Uterus (tissue), 4 donors: ENCODE data around the gene FASN. TPM values are rescaled to one million over a fixed set of nuclear protein-coding genes. Genes with fewer than 3 reads are reported as not detected.
A peak's percentile ranks its signal among the peaks of the same experiment; 100 is the strongest.

Experiments
- DNase-seq, 2 donors: peaks; one replicate each; pipeline ENCODE4 v3.0.0-alpha.2; 2019 to 2020
- H3K27ac ChIP-seq, 2 donors: fragments of 200-600 bp; sonication (generic); 1 replicate in 1 of 2; 2 replicates in 1 of 2; pipeline ENCODE4 v1.5.1; 2016 to 2018
- H3K27me3 ChIP-seq, 2 donors: fragments of 200-600 bp; sonication (generic); one replicate each; pipeline ENCODE4 v1.5.1; 2018 to 2019; ENCODE audit warnings: control low read depth in 1 of 2
- H3K36me3 ChIP-seq, 2 donors: fragments of 200-600 bp; sonication (generic); one replicate each; pipeline ENCODE4 v1.5.1; 2019; ENCODE audit warnings: control low read depth in 1 of 2
- H3K4me1 ChIP-seq, 2 donors: fragments of 200-600 bp; sonication (generic); one replicate each; pipeline ENCODE4 v1.5.1; 2018 to 2019; ENCODE audit warnings: control low read depth in 1 of 2
- H3K4me3 ChIP-seq, 2 donors: fragments of 200-600 bp; sonication (generic); 1 replicate in 1 of 2; 2 replicates in 1 of 2; pipeline ENCODE4 v1.5.1; 2018 to 2019; ENCODE audit warnings: mild to moderate bottlenecking in 1 of 2
- H3K9me3 ChIP-seq, 2 donors: fragments of 200-600 bp; sonication (generic); one replicate each; pipeline ENCODE4 v1.5.1; 2019; ENCODE audit warnings: control low read depth in 1 of 2
- CTCF ChIP-seq, 4 experiments: fragments of 200-600 bp in 2 of 4; fragments of 450-650 bp in 2 of 4; sonication (generic) in 2 of 4; IDR thresholded peaks; one replicate each; pipeline ENCODE4 v1.5.1; 2016 to 2019; ENCODE audit warnings: antibody characterized with exemption in 4 of 4, mild to moderate bottlenecking in 2 of 4, moderate library complexity in 1 of 4
- POLR2A ChIP-seq, 2 donors: fragments of 450-650 bp; IDR thresholded peaks; one replicate each; pipeline ENCODE4 v1.6.1; 2016; ENCODE audit warnings: antibody characterized with exemption in 2 of 2, mild to moderate bottlenecking in 1 of 2, moderate library complexity in 1 of 2
- intact Hi-C: fragments of 100-400 bp; cut with DNase I; formaldehyde crosslinking; loops from one replicate; pipeline ENCODE4 v1.15.1; 2023; ENCODE audit warnings: low total_unique reads
- total RNA-seq, 4 donors: library from RNA; depleted of rRNA in 3 of 4; stranded (reverse); fragments of >200 nt in 3 of 4; gene quantifications; one replicate each; pipeline versions ENCODE4 v1.1.0 to v1.2.4, GENCODE V29; 2014 to 2023
- donor health status: DM: yes; HTN: yes; CAD: no.

The FASN gene
- total RNA-seq, 4 donors from 2014 or later, result 5.3 to 59.4 (median 23.4) TPM

- intact Hi-C loops, result no loop called here
- peak overlapping the region in 1 of 2 donors; percentile 98 for H3K4me3 ChIP-seq
- no peak overlapping the region for H3K27ac ChIP-seq
- no peak for DNase-seq
- H3K4me1 ChIP-seq, result peaks cover 0 to 28% of the 10 kb centered on the region in 2 donors
- TF ChIP-seq POLR2A (IDR thresholded peaks at IDR 0.05) (no peak), CTCF (IDR thresholded peaks at IDR 0.05) (no peak)
- no peaks in the 10 kb centered on the region for H3K36me3 ChIP-seq
- no peaks in the 10 kb centered on the region for H3K9me3 ChIP-seq
- H3K27me3 ChIP-seq, result no peaks in the 10 kb centered on the region
Measured at GRCh38 chr17:82053130-82053529, 44.9 kb downstream of the FASN start.

- Histone ChIP-seq H3K27ac (peak overlapping the region in 1 of 2 donors; percentile 60), H3K4me1 (peaks cover 0 to 28% of the 10 kb centered on the region in 2 donors), H3K9me3 (no peaks in the 10 kb centered on the region), H3K4me3 (peak overlapping the region; percentile 48 to 98), H3K27me3 (no peaks in the 10 kb centered on the region), H3K36me3 (no peaks in the 10 kb centered on the region)
- intact Hi-C loops, result no loop called here
- TF ChIP-seq POLR2A (IDR thresholded peaks at IDR 0.05) (no peak), CTCF (IDR thresholded peaks at IDR 0.05) (no peak)
- no peak for DNase-seq
Measured at GRCh38 chr17:82052638-82053059, 45.4 kb downstream of the FASN start.

GRCh38 chr17:82051776-82052637 is 46.0 kb downstream of the FASN start, which contains the start of the genes GPS1 and RFNG:
TSS of gene GPS1 (plus strand) at chr17:82051898. CDS start at chr17:82051932, 34 bp downstream.
TSS of gene RFNG (minus strand) at chr17:82051811. CDS start at chr17:82051766, 45 bp downstream.
- Histone ChIP-seq H3K27me3 (no peaks in the 10 kb centered on the region), H3K36me3 (no peaks in the 10 kb centered on the region), H3K4me1 (peaks cover 0 to 28% of the 10 kb centered on the region in 2 donors), H3K9me3 (no peaks in the 10 kb centered on the region), H3K27ac (peak within 1 kb of the TSS; percentile 60 to 73), H3K4me3 (peak within 1 kb of the TSS; percentile 48 to 98)
- intact Hi-C loops, result no loop called here
- peak in 1 of 2 donors; percentile 53 for TF ChIP-seq POLR2A (IDR thresholded peaks at IDR 0.05)
- TF ChIP-seq CTCF (IDR thresholded peaks at IDR 0.05), result no peak
- peak; percentile 69 to 73 for DNase-seq

GRCh38 chr17:82050761-82051641 is 47.0 kb downstream of the FASN start:
- Histone ChIP-seq H3K4me3 (peak overlapping the region; percentile 48 to 98), H3K4me1 (peaks cover 0 to 28% of the 10 kb centered on the region in 2 donors), H3K9me3 (no peaks in the 10 kb centered on the region), H3K27me3 (no peaks in the 10 kb centered on the region), H3K36me3 (no peaks in the 10 kb centered on the region), H3K27ac (peak overlapping the region; percentile 60 to 73)
- TF ChIP-seq POLR2A (IDR thresholded peaks at IDR 0.05) (no peak), CTCF (IDR thresholded peaks at IDR 0.05) (no peak)
- intact Hi-C loops, result no loop called here
- DNase-seq, result no peak
